Measurements from ENCODE around the gene TEC.
"Not testable (repeated sequence)": the region's sequence is repeated elsewhere in the genome, so short reads cannot be mapped to it uniquely, and the experiment has no call there.

TEC gene

DNA sequence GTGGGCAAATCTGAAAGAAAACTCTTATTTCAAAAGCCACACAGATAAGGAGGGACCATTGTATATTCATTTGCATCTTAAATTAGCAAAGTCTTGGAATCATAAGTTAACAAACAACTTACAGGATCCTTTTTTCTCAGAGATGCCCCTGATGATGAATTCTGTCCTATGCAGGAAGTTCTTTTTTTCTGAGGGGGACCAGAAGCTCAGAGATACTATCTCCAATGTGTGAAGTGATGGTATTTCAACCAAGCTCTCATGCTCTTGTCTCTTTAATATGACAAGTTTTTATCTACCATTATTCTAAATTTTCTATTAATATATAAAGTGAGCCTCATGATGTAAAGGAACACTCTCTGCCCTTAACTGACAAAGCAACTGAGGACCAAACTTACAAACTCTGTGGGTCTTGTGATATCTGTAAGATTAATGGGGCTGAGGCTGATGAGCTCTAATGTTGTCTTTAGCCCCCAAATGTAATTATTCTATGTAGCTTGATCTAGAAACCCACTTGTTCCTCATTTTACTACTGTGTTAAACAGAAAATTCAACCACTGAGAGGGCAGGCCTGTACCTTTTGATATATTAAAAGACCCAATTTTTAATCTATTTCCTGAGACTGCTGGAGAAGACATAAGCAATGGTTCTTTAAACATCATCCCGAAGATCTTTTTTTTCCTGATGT, 27.0 kb downstream of the TEC start:
- no peak for DNase-seq (ENCODE audit: low spot score)

DNA sequence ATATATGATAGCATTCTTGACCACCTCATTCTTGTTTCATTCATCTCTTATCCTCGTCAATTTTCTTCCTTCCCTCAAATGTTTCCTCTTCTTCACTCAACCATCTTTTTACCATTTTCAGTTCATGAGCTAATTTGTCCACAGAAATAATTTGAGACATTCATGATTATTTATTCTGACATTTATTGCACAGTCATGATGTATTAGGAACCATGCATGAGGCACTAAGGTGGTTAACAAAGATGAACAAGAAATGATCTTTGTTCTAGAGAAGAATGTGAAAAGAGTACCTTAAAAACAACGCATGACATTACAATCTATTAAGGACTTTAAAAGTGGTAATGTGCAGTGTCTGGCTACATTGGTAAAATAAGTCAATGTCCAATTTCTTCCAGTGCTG, 27.9 kb downstream of the TEC start:
- no peak for DNase-seq (ENCODE audit: low spot score)

DNA sequence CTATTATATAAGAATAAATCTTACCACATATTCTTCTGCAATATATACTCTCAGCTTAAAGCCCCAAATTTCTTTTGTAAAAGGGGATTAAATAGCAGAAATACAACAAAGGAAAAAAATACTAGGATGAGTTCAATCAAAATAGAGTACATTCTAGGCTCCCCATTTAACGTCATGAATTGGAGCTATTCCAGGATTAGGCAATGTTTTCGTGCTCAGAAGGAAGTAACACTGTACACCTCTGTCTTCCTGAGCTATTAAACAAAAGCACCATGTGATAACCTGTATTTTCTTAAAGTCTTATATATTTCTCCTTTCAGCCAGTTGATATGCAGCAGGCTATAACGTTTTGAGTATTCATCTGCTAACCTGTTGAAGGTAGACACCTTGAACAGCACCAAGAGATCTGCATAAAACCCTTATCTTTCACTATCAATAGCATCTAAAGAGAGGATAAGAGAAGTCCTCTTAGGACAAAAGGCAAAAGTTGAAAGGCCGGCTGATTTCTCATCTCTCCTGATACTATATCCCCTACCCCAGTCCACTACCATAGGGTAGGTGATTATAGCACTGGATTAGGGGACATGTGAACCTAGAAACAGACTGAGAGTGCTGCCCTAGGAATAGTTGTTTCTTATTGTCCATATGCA, 31.5 kb downstream of the TEC start:
- DNase-seq (ENCODE audit: low spot score): no peak

DNA sequence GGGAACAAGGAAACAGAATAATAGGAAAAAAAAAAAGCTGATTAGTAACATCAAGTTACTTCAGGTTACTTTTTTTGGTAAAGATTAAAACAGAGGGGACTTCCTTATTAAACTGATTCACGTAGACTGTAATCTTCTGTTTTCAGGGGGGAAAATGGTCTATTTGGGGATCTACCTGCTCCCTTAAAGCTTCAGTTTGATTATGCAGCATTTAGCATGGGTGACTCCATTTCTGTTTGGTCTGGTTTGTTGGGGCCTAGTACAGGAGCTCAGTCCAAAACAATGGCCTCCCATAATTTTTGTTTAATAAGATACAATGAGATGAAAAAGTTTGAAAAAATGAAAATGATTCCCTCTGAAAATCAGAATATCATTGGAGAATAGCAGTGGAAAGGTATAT, 34.6 kb downstream of the TEC start:
- DNase-seq (ENCODE audit: low spot score): no peak

DNA sequence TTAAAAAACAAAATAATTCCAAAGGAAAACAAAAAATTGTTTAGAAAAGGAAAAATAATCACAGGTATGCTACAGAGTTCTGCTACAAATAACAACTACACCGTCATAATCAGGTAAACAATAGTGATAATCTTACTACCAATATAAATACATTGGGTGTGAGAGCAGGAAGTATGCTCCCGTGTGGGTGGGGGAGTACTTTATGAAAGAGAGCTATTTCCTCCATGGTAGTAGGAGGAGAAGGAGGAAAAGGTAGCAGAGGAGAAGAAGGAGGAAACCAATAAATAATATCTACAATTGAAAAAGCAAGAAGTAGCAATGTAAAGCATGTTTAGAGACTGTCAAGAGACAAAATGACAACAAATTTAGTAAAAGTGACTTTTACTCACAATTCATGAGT, 35.1 kb downstream of the TEC start:
- no peak for DNase-seq (ENCODE audit: low spot score)

DNA sequence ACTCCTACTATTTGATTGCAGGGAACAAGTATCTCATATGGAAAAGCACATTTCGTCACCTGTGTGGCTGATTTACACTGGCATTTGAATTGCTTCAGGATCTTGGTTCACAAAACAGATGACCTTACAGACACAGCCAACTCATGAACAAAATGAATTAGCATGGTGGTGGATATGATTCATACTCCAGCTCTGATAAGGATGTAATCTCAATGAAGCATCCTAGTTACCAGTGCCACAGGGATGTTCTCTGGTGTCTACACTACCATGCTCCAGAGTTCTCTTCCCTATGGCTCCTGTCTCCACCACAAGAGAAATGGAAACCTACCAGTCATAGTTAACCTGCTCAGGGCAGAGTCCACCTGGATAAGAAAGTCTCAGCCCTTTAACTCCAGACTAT, 40.7 kb downstream of the TEC start:
- no peak for DNase-seq (ENCODE audit: low spot score)

DNA sequence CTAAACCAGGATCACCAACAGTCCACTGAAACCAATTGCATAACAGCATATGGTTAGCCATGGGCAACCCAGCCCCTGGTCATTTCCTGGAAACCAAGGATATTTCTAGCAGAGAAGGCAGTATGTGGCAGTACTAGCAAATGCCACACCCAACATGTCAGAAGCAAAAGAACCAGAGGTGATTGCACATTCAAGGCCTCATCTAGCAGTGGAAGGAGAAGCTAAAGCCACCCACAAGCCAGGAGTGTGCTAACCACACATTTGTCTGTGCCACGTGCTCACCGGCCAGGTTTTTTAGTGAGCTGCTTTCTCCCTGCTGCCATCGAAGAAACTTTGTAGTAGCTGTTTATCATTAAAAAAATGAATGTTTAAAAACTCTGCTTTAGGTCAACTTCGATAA, 42.0 kb downstream of the TEC start:
- no peak for DNase-seq (ENCODE audit: low spot score)

DNA sequence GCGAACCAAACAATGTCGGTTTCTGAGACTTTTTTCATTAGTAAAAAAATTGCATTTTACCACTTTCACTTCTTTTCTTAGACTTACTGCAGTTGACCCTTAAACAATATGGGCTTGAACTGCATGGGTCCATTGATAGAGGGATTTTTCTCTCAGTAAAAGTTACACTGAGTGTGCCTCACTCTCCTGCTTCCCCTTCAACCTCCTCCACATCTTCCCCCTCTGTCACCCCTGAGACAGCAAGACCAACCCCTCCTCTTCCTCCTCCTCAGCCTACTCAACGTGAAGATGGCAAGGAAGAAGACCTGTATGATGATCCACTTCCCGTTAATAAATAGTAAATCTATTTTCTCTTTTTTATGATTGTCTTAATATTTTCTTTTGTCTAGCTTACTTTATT, 43.4 kb downstream of the TEC start:
- DNase-seq (ENCODE audit: low spot score): no peak

DNA sequence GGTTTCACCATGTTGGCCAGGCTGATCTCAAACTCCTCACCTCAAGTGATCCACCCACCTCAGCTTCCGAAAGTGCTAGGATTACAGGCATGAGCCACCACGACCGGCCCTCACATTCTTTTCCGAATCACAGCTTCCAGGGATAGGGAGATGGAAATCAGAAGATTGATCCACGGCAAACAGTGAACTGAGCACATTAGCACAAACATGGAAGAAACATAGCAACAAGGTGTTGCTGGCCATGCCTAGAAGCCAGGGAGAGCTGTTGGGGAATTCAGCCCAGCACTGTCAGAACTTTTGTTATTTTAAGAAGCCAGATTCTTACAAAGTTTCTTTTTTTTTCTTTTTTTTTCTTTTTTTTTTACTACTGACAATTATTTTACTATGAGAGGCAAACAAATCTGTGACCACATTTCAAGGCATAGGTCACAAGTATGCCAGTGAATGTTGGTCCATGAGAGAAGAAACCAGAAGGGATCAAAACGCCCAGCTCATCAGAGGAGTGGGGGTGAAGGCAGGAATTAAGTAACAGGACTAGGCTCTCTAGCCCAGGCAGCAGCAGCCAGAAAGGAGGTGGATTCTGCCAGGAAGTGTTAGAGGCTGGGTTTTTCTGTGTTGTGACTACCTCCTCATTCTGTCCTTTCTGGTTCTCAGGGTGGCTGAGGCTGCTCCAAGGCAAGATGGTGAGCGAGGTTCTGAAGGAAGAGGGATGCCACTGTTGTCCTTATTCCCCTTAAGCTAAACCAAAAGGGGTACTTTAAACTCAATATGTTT, 44.1 kb downstream of the TEC start:
- no peak for DNase-seq (ENCODE audit: low spot score)

DNA sequence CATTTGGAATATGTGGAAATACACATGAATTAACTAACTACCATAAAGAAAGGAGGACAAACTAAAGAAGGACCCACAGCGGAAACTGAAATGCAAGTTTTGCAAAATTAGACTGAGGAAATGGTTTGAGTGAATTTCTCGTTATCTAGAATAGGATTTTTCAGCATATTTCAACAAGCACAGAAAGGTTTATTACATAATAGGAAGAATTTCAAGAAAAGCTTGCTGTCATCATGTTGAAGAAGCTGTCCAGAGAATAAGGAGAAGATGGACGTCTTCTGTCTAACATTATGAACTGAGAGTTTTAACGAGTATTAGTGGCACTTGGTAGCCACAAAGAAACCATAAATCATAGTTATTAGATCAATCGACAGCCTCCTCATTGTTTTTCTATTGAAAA, 45.0 kb downstream of the TEC start:
- DNase-seq (ENCODE audit: low spot score): no peak

DNA sequence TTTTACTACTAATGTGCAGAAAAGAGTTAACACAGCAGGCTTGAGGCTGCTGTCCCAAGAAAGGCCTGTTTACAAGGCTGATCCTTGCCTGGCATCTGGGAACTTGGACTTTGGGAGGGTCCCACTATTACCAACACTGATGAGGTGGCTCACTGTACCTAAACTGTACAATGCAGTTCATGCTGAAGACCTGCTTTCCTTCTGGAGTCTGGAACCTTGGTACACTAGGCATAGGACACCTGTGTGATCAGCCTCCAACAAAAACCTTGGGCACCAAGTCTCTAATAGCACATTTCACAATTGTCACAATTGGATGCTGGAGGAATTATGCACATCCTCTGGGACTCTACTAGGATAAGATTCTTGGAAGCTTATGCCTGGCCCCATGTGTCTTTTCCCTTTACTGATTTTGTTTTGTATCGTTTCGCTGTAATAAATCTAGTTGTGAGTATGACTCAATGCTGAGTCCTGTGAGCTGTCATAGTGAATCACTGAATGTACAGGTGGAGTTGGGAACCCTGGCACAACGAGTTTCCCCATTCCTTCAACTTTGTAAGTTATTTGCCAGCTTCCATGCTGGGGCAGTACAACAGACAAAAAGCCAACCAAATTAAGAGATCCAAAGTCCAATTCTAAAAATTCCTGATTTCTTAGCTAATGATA, 45.9 kb downstream of the TEC start:
- no peak for DNase-seq (ENCODE audit: low spot score)

DNA sequence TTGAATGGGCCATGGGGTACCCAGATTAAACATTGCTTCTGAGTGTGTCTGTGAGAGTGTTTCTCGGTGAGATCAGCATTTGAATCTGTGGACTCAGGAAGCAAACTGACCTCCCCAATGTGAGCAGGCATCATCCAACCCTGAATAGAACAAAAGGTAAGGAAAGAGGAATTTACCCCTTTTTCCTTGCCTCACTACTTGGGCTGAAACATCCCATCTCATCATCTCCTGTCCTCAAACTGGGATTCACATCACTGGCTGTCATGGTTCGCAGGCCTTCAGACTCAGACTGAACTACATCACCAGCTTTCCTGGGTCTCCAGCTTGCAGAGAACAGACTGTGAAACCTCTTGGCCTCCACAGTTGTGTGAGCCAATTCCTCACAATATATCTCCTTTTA, 47.1 kb downstream of the TEC start:
- DNase-seq (ENCODE audit: low spot score): no peak

DNA sequence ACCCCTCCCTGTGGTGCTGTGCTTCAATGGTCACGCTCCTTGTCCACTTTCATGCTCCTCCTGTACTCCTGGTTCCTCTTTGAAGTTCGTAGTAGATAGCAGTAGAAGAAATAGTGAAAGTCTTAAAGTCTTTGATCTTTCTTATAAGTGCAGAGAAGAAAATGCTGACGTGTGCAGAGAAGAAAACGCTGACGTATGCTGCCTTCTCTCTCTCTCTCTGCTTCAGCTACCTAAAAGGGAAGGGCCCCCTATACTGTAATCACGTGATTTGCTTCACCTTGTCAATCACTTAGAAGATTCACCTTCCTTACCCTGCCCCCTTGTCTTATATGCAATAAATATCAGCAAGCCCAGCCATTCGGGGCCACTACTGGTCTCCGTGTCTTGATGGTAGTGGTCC, 50.2 kb downstream of the TEC start:
- DNase-seq (ENCODE audit: low spot score): not testable (repeated sequence)

DNA sequence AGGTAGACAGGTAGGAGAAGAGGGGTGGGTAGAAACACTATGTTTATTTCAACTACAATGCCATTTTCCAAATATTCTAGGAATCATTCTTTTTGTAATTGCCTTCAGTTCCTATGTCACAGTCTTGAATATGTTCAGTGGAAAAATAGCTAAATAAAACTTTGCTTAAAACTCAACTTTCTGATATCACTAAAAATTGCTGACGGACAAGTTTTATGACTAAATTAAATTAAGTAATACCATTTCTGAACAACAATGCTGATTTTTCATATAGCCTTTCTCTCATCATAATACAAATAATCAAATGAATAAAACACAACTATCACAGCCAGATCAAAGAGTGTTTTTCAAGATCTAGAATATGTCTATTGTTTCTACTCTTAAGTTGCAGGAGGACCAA, 53.1 kb downstream of the TEC start:
- DNase-seq (ENCODE audit: low spot score): no peak

DNA sequence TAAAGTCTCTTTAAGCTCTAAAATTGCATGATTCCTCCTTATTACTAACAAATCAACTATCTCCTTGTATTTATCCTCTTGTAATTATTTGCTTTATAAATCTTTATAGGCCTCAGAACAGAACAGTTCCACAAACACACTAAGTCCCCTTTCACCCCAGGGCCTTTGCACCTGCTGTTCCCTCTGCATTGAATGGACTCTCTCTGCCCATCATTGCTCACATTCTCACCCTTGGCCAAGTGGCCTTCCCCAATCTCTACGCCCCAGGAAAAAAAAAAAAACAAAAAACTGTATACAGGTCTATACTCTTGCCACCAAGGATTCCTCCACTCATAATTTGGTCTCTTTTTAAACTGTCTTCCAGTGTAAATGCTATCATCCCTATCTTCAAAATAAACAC, 53.7 kb downstream of the TEC start:
- DNase-seq (ENCODE audit: low spot score): no peak

DNA sequence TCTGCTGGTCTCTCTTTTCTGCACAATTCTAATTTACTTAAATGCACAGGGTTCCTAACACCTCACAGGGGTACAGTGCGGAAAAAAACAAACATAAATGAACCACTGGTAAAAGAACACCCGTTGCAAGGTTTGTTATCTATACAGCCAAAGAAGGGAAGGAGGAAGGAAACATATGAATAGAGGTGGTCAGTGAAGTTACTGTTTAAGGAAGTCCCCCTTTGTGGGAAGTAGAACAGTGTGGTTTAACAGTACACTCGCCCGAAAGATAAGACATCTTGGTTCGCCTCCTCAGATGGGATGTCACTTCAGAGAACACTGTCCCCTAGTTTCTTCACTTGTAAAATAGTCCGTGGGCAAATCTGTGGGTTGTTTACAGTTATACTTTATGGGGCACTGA, 57.5 kb downstream of the TEC start:
- DNase-seq (ENCODE audit: low spot score): no peak

DNA sequence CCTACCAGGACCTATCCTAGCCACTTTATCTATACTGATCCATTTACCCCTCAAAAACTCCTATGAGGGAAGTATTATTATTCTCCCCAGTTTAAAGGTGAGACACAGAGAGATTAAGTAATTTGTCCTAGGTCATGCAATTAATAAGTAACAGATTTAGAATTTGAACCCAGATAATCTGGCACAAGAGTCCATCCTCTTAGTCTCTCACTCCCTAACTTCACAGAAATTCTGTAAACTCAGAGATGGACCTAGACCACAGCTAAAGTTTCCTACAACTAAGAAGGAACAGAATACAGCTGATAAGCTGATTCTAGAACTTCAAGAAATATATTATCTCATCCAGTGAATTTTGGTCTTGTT, 58.7 kb downstream of the TEC start:
- DNase-seq (ENCODE audit: low spot score): no peak

DNA sequence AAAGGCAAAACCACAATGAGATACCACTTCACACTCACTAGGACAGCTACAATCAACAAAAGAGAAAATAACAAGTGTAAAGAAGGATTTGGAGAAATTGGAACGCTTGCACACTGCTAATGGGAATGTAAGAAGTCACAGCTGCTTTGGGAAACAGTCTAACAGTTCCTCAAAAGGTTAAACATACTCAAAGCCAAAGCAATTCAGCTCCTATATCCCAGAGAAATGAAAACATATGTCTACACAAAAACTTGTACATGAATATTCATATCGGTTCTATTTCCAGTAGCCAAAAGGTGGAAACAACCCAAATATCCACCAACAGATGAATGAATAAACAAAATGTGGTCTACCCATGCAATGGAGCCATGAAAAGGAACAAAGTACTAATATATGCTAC, 64.0 kb downstream of the TEC start:
- no peak for DNase-seq (ENCODE audit: low spot score)

DNA sequence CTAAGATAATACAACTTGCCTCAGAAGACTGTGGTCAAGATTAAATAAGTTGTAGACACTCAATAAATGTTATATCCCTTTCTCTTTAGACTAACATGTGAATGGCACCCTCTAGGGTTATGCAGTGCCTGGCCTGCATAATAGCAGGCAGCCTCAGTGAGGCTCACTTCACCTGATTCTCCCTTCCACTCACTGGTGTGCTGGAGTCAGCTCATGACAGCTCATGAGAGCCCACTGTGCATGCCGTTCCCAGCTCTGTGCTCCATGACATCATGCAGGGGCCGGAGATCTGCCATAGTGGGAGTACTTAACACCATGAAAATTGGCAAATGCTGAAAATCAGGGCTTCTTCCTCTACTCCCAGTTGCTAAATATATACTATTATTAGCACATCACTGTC, 64.5 kb downstream of the TEC start:
- DNase-seq (ENCODE audit: low spot score): no peak

DNA sequence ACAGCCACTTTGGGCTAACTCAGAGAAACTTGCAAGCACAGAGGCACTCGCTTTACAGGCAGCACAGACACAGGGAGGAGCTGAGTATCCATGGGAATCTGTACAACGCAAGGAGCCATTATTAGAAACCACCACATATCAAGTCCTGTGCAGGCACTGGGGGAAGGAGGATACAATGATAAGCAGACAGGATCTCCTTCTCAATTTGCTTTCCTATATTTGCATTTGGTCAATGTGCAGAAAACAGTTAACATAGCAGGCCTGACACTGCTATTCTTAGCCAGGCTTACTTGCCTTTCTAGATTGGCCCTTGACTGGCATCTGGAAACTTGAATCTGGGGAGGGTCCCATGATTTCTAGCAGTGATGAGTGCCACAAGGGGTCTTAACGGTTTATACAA, 65.8 kb downstream of the TEC start:
- no peak for DNase-seq (ENCODE audit: low spot score)

DNA sequence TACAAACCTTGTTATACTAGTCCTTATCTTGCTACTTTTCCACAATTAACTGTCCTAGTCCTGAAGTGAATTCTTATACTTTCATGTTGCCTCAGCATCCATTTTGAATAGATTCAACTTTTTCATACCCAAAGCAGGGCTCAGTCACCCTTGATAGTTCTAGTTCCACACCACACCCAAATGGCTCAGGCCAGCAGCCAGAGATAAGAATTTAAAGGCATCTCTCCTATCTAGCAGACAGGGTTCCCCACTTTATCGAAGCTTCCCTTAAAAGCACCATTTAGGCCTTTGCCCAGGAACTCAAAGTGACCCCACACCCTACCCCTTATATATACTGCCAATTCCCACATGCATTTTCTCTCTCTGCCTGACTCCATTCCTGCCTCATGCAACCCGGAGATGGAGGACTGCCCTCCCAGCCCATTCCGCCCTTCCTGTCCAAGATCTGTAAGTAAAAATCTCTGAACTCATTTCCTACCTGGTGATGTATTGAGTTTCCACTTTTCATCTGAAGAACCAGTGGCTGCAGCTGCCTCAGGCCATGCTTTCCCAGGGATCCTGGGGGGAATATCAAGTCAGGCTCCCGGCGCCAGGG, 71.9 kb downstream of the TEC start:
- no peak for DNase-seq (ENCODE audit: low spot score)

DNA sequence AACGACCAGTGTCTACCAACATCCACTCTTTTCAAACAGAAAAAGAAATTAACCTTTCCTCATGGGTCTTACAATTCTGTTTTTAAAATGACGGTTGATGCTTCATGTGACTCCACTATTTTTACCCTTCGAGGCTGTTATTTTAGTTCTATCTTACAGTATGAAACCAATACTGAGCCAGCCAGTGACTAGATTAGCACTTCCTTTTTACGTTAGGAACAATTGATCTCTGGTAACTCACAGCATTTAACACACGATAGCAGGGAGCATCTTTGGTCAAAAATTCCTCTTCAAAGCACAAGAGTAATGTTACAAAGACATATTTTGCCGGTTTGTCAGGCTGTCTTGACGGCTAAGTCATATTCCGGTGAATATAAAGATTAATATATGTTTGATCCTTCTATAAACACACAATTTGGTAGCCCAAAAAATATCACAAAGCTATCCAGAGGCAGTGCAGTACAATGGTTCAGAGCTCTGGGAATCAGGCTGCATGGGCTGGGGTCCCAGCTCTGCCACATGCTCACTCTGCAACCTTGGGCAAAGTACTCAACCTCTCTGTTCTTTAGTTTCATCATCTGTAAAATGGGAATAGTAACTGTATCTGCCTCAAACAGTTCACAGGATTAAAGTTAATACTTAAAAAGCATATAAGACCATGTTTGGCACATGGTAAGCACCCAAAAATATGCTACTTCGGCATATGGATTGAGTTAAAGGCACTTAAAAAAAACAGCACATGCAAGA, 72.7 kb downstream of the TEC start:
- no peak for DNase-seq (ENCODE audit: low spot score)
